TTC549 (cell line): ENCODE measurements around the gene NMT2.

ENCODE experiments used
- FAIRE-seq: peaks from 2 replicates; lab custom pipeline; 2012; peaks lifted over from hg19 to GRCh38; lab: Jason Lieb, UNC

NMT2 gene

DNA sequence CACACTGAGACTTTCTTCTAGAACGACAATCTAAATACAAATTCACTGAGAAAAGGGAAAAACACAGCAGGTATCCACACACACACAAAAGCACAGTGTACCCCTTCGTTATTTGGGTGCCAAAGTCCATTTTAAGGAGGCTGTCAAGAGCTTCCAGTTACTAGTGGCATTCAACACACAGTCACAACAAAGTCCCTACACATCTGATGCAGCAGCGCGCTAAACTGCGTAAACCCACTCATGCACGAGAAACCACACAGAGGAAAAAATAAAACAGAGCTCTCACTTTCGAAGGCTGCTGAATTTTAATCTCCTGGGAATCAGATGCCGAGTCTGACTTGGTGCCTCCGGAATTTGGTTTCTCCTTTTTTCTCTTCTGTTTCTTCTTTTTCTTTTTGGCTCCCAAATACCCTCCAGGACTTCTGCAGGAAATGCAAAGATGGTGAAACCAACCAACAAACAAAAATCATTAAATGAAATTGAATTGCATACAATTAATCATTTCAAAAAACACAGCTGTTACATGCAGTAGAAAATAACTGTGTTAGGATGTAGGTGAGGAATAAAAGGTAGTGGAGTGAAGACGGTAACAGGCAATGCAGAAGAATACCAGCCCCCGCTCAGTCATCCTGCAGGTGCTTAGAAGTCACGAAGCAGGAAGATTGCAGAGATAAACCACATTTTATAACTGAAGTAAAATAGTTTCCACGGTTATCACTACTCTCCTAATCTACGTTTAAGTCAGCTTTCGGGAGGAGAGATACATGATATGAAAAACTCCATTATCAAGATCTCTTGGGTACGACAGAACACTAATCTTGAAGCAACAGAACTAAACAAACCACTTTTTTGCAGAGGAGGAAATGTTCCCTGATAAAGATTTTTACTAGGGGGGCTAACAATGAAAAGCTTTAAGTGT, 27.1 kb downstream of the NMT2 start:
- FAIRE-seq, result no peak

DNA sequence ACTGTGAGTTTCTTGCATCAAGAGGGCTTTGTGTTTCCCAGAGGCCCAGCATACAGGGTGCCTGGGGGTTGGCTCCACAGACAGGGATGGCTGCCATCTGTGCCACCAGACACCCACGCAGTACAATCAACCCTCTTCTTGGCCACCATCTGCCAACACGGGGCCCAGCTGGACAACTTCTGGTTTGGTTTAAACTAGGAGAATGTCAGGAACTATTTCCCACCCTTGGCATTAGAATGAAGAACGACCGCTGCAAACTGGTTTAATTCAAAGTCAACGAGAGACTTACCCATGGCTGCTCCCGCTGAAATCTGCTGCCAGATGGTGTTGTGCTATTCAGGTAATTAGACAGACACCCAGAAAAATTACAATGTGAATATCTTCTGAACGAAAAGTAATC, 27.8 kb downstream of the NMT2 start:
- FAIRE-seq, result no peak

DNA sequence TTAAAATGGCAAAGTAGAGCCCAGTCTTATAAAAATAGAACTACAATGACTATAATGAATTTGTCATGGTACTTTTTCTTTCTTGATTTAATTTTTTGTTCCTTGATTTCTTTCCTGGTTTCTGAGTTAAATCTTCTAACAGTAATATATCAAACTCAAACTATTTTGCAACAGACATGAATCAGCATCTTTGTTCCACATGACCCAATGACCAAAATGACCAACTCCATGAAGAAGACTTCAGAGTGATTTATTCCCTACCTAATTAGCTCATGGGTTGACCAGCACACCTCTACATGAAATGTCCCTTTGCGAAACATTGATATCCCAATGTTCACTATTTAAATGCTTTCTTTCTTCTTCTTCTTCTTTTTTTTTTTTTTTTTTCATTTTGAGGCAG, 30.9 kb downstream of the NMT2 start:
- no peak for FAIRE-seq

DNA sequence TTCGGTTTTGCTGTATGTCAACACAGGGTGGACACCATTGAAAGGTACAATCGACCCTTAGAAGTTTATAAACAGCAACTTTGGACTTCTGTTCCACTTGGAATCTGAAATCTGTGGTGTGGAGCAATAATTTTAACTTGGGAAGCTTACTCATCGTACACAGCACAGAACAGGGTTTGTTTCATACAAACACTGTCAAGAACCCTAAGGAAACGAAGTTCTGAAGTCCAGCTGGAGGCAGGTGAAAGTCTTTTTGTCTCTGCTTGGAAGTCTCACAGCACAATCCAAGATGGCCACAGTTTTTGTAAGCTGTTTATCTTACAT, 31.5 kb downstream of the NMT2 start:
- FAIRE-seq, result no peak

DNA sequence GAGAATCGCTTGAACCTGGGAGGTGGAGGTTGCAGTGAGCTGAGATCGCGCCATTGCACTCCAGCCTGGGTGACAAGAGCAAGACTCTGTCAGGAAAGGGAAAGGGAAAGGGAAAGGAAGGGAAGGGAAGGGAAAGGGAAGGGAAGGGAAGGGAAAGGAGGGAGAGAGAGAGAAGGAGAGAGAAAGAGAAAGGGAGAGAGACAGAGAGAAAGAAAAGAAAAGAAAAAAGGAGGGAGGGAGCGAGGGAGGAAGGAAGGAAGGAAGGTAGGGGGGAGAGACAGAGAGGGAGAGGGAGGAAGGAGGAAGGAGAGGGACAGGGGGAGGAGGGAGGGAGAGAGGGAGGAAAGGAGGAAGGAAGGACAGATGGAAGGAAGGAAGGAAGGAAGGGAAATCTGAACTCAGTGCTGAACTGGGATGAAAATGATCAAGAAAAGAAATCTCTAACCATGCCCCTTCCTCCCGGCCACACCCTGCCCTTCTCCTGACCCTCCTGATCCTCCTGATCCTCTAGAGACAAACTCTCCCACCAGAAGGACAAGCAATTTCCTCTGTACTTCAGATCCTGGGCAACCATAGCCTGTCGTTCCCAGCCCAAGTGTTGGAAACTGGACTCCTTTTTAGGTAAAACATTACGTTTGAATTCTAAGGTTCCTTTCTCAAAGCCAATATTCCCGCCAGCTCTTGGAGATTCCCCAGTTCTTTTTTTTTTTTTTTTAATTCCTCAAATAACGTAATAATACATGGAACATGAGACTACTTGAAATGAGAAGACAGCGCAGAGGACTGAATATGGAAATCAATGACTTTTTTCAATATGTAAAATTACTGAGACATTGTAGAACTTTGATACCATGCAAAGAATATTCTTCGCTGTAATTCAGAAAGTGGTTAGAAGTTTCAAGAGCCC, 32.1 kb downstream of the NMT2 start:
- FAIRE-seq, result no peak

DNA sequence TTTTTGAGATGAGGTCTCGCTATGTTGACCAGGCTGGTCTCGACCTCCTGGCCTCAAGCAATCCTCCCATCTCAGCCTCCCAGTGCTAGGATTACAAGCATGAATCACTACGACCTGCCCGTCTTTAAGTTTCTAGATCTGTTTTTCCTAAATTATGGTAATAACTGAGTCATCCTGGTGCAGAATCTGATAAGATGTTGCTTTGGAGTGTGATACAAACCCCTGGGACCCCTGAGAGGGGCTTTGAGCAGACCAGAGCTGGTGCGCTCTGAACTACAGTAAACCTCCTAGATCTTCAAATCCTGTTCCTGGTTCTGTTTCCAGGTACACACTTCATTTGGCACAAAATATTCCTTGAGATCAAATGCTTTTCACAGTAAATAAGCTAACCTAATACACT, 37.2 kb downstream of the NMT2 start:
- FAIRE-seq, result no peak

DNA sequence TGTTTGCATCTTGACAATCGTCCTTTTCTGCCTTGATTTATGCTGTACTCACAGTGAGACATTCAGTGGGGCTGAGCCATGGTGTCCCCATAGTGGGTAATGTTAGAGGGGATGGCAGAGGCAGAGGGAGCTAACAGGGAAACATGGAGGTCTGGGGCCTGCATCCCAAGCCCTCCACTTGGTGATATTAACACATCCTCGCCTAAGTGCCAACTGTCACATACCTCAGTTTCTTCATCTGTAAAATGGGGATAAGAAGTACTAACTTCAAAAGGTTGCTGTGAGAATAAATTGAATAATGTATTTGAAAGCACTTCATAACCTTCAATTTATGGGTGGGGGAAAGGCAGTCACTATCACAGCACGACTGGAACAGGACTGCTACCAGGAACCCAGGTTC, 43.6 kb downstream of the NMT2 start:
- FAIRE-seq, result no peak

DNA sequence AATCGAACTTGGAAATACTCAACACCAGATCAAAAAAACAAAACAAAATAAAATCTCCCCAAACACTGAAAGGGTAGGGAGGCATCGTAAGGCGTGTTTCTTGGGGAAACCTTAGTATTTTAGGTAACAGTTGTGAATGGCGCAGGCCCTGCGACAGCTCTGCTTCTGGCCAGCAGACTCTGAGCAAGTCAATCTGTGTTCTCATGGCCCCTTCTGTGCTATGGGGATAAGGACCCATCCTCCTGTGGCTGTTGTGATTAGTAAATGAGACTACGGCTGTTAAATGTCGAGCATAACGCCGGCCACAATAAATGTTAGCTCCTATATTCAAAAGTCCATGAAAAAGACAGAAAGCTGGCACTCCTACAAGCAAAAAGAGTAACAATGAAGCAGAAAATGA, 44.3 kb downstream of the NMT2 start:
- FAIRE-seq, result no peak

DNA sequence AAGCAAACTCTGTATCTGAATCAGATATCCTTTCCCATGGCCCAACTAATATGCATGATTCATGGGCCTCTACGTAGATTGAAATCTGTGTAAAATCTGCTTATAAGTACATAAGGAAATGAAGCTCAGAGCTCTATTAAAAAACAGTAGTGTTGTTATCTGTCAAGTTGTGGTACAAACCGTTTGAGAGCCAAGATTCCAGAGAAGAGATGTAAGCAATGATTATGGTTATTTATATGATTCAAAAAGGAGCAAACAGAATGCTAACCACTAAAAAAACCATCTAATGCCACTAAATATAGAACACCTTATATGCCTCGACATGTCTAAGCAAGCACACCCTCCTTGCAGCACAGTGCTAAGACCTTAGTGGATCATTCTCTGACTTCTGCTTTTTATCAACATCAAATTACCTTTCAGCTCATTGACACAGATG, 44.7 kb downstream of the NMT2 start:
- FAIRE-seq, result no peak

DNA sequence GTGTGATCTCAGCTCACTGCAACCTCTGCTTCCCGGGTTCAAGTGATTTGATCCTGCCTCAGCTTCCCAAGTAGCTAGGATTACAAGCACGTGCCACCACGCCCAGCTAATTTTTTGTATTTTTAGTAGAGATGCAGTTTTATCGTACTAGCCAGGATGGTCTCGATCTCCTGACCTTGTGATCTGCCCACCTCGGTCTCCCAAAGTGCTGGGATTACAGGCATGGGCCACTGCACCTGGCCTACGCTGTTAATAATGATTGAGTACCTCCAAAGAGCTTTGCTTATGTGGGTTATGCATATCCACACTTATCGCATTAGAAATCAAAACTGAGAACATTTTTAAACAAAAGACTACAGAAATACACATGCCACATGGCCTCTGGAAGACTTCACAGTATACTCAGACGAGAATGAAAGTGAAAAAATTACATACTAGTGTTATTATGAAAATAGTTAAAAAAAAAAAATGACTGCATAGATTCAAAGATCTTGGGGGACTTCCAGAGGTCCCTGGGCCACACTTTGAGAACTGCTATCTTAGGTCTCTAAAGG, 45.9 kb downstream of the NMT2 start:
- FAIRE-seq, result no peak

DNA sequence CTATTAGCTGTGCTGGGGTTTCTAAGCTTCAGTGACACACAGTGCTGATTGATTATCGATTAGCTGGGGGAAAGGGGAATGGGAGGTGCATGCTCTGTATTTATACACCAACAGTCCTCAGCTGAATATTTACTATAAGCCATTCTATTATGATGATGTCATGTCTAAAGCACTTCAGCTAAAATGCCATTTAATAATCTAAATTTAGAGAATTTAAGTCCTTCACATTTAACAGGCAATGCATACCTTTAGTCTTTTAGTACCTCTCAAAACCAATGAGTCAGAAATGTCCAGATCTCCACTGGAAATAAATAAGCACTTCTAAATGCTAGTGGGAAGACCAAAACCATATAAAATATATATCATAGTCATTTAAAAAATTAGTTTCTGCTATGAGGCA, 46.8 kb downstream of the NMT2 start:
- no peak for FAIRE-seq

DNA sequence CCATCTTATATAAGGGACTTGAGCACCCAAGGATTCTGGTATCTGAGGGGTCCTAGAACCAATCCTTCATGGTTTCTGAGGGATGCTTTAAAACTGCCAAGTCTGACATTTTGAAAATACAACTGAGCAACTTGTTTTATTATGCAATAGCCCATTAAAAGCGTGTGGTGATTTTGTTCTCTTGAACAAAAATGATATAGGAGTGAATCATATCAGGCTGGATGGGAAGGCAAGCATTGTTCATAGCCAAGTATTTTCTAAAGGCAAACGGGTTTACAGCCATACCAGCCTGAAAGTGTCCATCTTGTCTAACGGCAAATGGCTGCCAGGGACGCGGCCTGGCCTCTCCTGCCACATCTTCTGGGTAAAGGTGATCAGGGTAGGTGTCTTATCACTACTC, 48.0 kb downstream of the NMT2 start:
- FAIRE-seq, result no peak

DNA sequence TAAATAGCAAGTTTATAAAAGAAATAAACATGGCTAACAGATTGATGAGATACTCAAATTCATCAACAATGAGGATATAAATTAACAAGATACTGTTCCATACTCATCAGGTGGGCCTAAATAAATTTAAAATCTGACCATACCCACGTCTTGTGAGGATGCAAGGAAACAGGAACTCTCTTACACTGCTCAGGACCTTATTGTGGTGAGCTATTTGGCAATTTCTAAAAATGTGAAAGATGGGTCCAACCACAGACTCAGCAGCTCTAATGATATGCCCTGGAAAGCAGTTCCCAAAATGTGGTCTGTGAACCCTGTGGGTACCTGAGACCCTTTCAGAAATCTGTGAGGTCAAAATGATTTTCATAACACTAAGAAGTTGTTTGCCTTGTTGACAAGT, 49.9 kb downstream of the NMT2 start:
- FAIRE-seq, result no peak

DNA sequence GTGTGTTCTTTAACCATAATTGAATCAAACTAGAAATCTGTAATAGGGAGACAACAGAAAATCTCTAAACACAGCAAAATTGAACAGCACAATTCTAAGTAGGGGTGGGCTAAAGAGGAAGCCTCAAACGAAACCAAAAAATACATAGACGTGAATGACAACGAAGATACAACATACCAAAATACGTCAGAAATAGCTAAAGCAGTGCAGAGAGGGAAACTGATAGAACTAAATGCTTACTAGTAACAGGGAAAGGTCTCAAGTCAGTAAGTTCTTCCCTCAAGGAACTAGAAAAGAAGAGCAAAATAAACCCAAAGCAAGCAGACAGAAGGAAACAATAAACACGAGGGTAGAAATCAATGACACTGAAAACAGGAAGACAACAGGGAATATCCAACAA, 52.3 kb downstream of the NMT2 start:
- FAIRE-seq, result no peak

DNA sequence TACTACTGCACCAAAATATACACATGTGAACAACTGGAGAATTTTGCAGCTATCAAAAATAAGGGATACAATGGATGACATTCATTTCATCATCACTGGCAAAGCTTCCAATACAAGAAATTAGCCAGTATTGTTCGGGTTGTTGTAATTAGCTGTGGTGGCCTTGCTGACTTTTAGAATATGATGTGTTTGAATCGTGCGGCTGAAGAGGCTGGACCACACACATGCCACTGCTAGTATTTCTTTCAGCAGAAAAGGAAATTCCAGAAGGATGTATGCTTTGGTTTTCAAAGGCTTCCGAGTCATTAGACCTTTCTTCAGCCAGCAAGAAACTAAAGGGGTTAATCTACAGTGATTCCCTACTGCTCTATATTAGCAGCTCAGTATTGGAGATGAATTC, 54.7 kb downstream of the NMT2 start:
- FAIRE-seq, result no peak

DNA sequence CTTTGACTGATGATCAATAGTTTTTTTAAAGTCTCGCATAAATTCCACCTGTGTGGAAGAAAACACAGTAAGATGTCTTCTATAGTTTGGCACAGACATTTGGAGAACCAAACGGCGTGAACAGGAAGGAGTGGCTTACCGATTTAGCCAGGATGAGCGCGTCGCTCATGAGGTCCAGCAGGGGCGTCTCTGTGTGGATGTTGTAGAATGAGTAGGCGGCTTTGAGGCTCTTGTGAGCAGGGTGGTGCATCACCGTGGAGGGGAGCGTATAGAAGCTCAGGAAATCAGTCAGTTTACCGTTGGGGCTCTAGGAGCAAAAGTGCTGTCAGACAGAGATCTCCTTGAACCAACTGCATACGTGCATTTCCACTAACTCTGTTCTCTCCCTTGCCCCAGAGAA, 55.8 kb downstream of the NMT2 start:
- no peak for FAIRE-seq

DNA sequence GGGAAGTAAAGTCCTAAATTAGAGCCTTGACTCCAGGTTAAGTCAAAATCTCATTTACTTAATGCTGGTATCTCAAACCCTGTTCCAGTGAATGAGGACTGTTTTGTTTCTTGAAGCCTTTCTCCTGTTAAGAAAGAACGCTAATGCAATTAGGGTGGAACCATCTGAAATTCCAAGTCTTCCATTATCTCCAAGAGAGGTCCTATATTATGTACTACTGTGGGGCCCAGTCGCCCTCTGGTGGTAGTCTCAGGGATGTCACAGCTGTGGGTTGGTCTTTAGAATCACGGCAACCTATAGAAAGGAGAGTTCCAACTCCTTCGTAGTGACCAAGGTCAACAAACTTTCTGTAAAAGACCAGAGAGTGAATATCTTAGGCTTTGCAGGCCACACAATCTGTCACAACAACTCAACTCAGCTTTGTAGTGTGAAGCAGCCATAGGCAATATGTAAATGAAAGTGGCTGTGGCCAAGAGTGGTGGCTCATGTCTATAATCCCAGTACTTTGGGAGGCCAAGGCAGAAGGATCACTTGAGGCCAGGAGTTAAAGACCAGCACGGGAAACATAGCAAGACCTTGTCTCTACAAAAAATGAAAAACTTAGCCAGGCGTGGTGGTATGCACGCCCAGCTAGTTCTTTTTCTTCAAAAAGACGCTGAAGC, 62.0 kb downstream of the NMT2 start:
- FAIRE-seq, result peak; percentile 20

DNA sequence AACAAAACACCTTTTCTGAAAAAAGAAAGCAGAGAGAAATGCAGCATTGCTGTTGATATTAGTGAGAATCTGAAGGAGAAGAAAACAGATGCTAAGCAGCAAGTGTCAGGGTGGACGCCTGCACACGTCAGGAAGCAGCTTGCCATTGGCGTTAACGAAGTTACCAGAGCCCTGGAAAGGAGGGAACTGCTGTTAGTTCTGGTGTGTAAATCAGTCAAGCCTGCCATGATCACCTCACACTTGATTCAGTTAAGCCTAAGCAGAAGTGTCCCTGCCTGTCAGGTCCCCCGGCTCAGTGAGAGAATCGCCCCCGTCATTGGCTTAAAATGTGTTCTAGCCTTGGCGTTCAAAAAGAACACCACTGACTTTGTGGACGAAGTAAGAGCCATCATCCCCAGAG, 65.0 kb downstream of the NMT2 start:
- no peak for FAIRE-seq

DNA sequence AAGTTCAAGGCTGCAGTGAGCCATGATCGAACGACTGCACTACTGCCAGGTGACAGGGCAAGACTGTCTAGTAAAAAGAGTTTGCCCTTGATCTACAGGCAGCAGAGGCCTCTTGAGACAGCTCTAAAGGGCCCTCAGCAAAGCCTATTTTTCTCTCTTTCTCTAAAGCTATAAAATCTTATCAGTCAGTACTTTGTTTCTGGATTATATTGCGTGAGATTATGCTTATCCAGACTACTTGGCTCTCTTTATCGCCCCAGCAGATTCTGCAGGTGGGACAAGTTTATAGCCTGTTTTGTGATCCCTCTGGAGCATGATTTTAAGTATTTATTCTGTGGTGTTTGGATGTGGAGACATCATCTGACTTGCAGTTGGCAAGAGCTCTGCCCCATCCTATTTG, 68.6 kb downstream of the NMT2 start:
- FAIRE-seq, result no peak

DNA sequence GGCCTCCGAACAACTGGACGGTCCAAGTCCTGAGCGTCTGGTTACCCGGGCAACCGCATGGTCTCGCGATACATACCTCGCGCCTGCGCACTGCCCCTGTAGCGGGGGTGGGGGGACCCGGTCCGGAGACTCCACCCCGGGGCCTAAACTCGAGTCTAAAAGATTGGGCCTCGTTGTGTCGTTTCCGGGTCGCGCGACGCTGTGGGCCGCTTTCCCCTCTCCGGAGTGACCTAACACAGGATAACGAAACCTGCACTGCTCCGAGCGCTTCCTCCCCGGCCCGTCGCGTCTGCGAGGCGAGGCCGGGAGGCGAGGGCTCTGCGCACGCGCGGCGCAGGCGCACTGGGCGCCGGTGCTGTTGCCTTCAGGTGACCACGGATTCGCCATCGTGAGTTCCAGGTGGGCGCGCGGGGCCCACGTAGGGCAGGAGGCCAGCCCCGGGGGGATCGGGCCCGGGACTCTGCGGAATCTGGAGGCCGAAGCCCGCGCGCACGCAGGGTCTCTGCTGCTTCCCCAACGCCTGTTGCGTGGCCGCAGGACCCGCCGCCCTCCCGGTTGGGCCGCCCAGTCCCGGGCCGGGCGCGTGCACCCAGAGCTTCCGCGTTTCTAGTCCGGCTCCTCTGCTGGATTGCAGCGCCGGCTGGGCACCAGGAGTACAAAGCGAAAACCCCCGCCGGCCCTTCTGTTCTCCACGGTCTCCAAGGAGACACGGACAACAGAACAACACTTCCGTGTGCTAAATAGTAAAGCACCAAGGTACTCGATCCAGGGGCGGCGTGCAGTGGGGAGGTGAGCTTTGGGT, 71.3 kb downstream of the NMT2 start, which contains the start of gene RPP38:
Gene RPP38 (plus strand): TSS at position 345 of the 802 bp plus-strand sequence. CDS start 5,960 bp downstream, outside the sequence.
- no peak for FAIRE-seq

DNA sequence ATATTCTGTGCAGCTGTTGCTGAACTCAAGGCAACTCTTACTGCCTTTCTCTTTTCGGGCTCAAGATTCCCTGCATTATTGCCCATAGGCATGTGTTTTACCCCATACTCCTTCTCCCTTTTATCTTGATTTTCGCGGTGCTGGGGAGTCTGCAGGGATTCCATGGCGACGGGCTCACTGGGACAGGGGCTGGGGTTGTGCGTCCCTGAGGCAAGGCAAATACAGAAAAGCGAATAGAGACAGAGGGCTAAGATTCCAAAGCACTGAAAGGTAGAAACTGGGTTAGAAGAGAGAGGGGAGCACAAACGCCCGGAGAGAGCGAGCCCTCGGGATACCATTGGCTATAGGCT, 71.9 kb downstream of the NMT2 start:
- no peak for FAIRE-seq
